Osteocyte (in vitro differentiated cells): Measurements from ENCODE around the gene ZNF750. TPM values are rescaled to one million over a fixed set of nuclear protein-coding genes. Genes with fewer than 3 reads are reported as not detected.

Source experiments
- DNase-seq: peaks from one replicate; pipeline ENCODE4 v3.0.0; 2021; ENCODE audit warnings: mixed read lengths; ENCODE audit not compliant: unreplicated experiment; ENCODE audit errors: extremely low spot score
- H3K27ac Mint-ChIP-seq: one replicate; pipeline ENCODE4 v1.8.0; 2021; ENCODE audit warnings: mild to moderate bottlenecking, mixed read lengths; ENCODE audit not compliant: unreplicated experiment
- H3K27me3 Mint-ChIP-seq: one replicate; pipeline ENCODE4 v1.8.0; 2021; ENCODE audit warnings: mixed read lengths; ENCODE audit not compliant: unreplicated experiment
- H3K36me3 Mint-ChIP-seq: one replicate; pipeline ENCODE4 v1.8.0; 2021; ENCODE audit warnings: mixed read lengths; ENCODE audit not compliant: unreplicated experiment
- H3K4me1 Mint-ChIP-seq: one replicate; pipeline ENCODE4 v1.8.0; 2021; ENCODE audit warnings: mixed read lengths; ENCODE audit not compliant: unreplicated experiment
- H3K4me3 Mint-ChIP-seq: one replicate; pipeline ENCODE4 v1.8.0; 2021; ENCODE audit warnings: mild to moderate bottlenecking, moderate library complexity, mixed read lengths; ENCODE audit not compliant: unreplicated experiment
- H3K9me3 Mint-ChIP-seq: one replicate; pipeline ENCODE4 v1.8.0; 2021; ENCODE audit warnings: mixed read lengths; ENCODE audit not compliant: unreplicated experiment
- CTCF ChIP-seq: fragments of 200-600 bp; sonication (generic); IDR thresholded peaks from 2 replicates; pipeline ENCODE4 v1.5.0; 2021; ENCODE audit warnings: antibody characterized with exemption, mild to moderate bottlenecking, moderate library complexity
- total RNA-seq: library from RNA; stranded (reverse); gene quantifications from 2 replicates; pipeline ENCODE4 v1.2.1, GENCODE V29; 2021

Gene ZNF750
- total RNA-seq, 1 donor from 2014 or later = not detected

GRCh38 chr17:82865774-82866395, 26.1 kb upstream of the ZNF750 start:
- Mint-ChIP-seq H3K36me3 (peaks cover 8% of the 10 kb centered on the region), H3K4me3 (no peak overlapping the region), H3K4me1 (peaks cover 48% of the 10 kb centered on the region), H3K27ac (peak overlapping the region; percentile 54), H3K27me3 (no peaks in the 10 kb centered on the region), H3K9me3 (no peaks in the 10 kb centered on the region)
- no peak for TF ChIP-seq CTCF
- DNase-seq = no peak

- DNase-seq = no peak
- peaks cover 3% of the 10 kb centered on the region for H3K36me3 Mint-ChIP-seq
- no peaks in the 10 kb centered on the region for H3K9me3 Mint-ChIP-seq
- no peak overlapping the region for H3K4me3 Mint-ChIP-seq
- peaks cover 52% of the 10 kb centered on the region for H3K4me1 Mint-ChIP-seq
- H3K27me3 Mint-ChIP-seq = no peaks in the 10 kb centered on the region
- peak overlapping the region; percentile 54 for H3K27ac Mint-ChIP-seq
- TF ChIP-seq CTCF = no peak
Measured at GRCh38 chr17:82865274-82865673, 25.5 kb upstream of the ZNF750 start.

- no peak overlapping the region for H3K27ac Mint-ChIP-seq
- H3K4me1 Mint-ChIP-seq = peaks cover 57% of the 10 kb centered on the region
- no peak overlapping the region for H3K4me3 Mint-ChIP-seq
- H3K36me3 Mint-ChIP-seq = no peaks in the 10 kb centered on the region
- no peaks in the 10 kb centered on the region for H3K9me3 Mint-ChIP-seq
- H3K27me3 Mint-ChIP-seq = no peaks in the 10 kb centered on the region
- TF ChIP-seq CTCF = no peak
- no peak for DNase-seq
Measured at GRCh38 chr17:82864713-82865248, 25.0 kb upstream of the ZNF750 start.

GRCh38 chr17:82863941-82864712, 24.3 kb upstream of the ZNF750 start:
- Mint-ChIP-seq H3K4me1 (peaks cover 63% of the 10 kb centered on the region), H3K36me3 (no peaks in the 10 kb centered on the region), H3K27ac (peak overlapping the region; percentile 67), H3K4me3 (no peak overlapping the region), H3K9me3 (no peaks in the 10 kb centered on the region), H3K27me3 (no peaks in the 10 kb centered on the region)
- no peak for DNase-seq
- no peak for TF ChIP-seq CTCF

GRCh38 chr17:82863383-82863940, 23.6 kb upstream of the ZNF750 start:
- peaks cover 65% of the 10 kb centered on the region for H3K4me1 Mint-ChIP-seq
- H3K4me3 Mint-ChIP-seq = no peak overlapping the region
- no peak for DNase-seq

More at GRCh38 chr17:82863383-82863940, 23.6 kb upstream of the ZNF750 start:
- TF ChIP-seq CTCF = no peak
- H3K27ac Mint-ChIP-seq = peak overlapping the region; percentile 67
- no peaks in the 10 kb centered on the region for H3K9me3 Mint-ChIP-seq
- H3K36me3 Mint-ChIP-seq = no peaks in the 10 kb centered on the region
- no peaks in the 10 kb centered on the region for H3K27me3 Mint-ChIP-seq
